ENCODE data around the gene NGEF.

Gene NGEF

GRCh38 chr2:232892843-232893242, 120.2 kb downstream of the NGEF start:
- H3K4me3 ChIP-seq (ENCODE audit: low read length): no peak overlapping the region
- no peak for DNase-seq (ENCODE audit: low read depth)
- TF ChIP-seq CTCF (conservative IDR thresholded peaks at IDR 0.05; ENCODE audit: low read length): no peak

GRCh38 chr2:232892221-232892620, 120.8 kb downstream of the NGEF start:
- no peak overlapping the region for H3K4me3 ChIP-seq (ENCODE audit: low read length)
- TF ChIP-seq CTCF (conservative IDR thresholded peaks at IDR 0.05; ENCODE audit: low read length): no peak
- no peak for DNase-seq (ENCODE audit: low read depth)

GRCh38 chr2:232891621-232892071, 121.4 kb downstream of the NGEF start:
- peak; percentile 70 for DNase-seq (ENCODE audit: low read depth)
- no peak overlapping the region for H3K4me3 ChIP-seq (ENCODE audit: low read length)
- TF ChIP-seq CTCF (conservative IDR thresholded peaks at IDR 0.05; ENCODE audit: low read length): no peak

- no peak overlapping the region for H3K4me3 ChIP-seq (ENCODE audit: low read length)
- DNase-seq (ENCODE audit: low read depth): no peak
- no peak for TF ChIP-seq CTCF (conservative IDR thresholded peaks at IDR 0.05; ENCODE audit: low read length)
These were observed 122.0 kb downstream of the NGEF start for GRCh38 chr2:232890896-232891601.

GRCh38 chr2:232890536-232890895, 122.5 kb downstream of the NGEF start:
- H3K4me3 ChIP-seq (ENCODE audit: low read length): no peak overlapping the region
- no peak for DNase-seq (ENCODE audit: low read depth)
- no peak for TF ChIP-seq CTCF (conservative IDR thresholded peaks at IDR 0.05; ENCODE audit: low read length)

- no peak overlapping the region for H3K4me3 ChIP-seq (ENCODE audit: low read length)
- DNase-seq (ENCODE audit: low read depth): no peak
- TF ChIP-seq CTCF (conservative IDR thresholded peaks at IDR 0.05; ENCODE audit: low read length): no peak
These were observed 123.1 kb downstream of the NGEF start for GRCh38 chr2:232889876-232890401.

GRCh38 chr2:232888839-232889529, 124.1 kb downstream of the NGEF start:
- no peak for TF ChIP-seq CTCF (conservative IDR thresholded peaks at IDR 0.05; ENCODE audit: low read length)
- no peak for DNase-seq (ENCODE audit: low read depth)
- no peak overlapping the region for H3K4me3 ChIP-seq (ENCODE audit: low read length)

All from AG10803 (cell line).